Endodermal cell (in vitro differentiated cells): ENCODE data around the gene SFRP2. TPM values are rescaled to one million over a fixed set of nuclear protein-coding genes. Genes with fewer than 3 reads are reported as not detected.

Experiments used
- DNase-seq: peaks from one replicate; pipeline ENCODE4 v3.0.0-alpha.2; 2017
- H3K27ac ChIP-seq: 2 replicates; pipeline ENCODE4 v1.5.1; 2013; ENCODE audit warnings: mild to moderate bottlenecking, low read depth, low read length, moderate library complexity
- H3K27me3 ChIP-seq: 2 replicates; pipeline ENCODE4 v1.6.1; 2013; ENCODE audit warnings: mild to moderate bottlenecking, low read length, moderate library complexity; ENCODE audit not compliant: insufficient read depth, control insufficient read depth, poor library complexity, severe bottlenecking
- H3K36me3 ChIP-seq: 2 replicates; pipeline ENCODE4 v1.7.0; 2013; ENCODE audit warnings: mild to moderate bottlenecking, low read length, moderate library complexity; ENCODE audit not compliant: control insufficient read depth, insufficient read depth
- H3K4me1 ChIP-seq: one replicate; pipeline ENCODE4 v1.7.0; 2013; ENCODE audit warnings: low read length; ENCODE audit not compliant: control insufficient read depth, insufficient read depth
- H3K4me3 ChIP-seq: 2 replicates; pipeline ENCODE4 v1.5.1; 2013; ENCODE audit warnings: mild to moderate bottlenecking, low read length, moderate library complexity
- H3K9ac ChIP-seq: 2 replicates; pipeline ENCODE4 v1.6.1; 2013; ENCODE audit warnings: mild to moderate bottlenecking, low read length, moderate library complexity; ENCODE audit not compliant: poor library complexity, severe bottlenecking; ENCODE audit errors: extremely low read depth
- H3K9me3 ChIP-seq: 2 replicates; pipeline ENCODE4 v1.6.1; 2013; ENCODE audit warnings: mild to moderate bottlenecking, low read length, moderate library complexity; ENCODE audit not compliant: control insufficient read depth
- H3K27ac Mint-ChIP-seq: 2 replicates; pipeline ENCODE4 v1.8.0; 2020; ENCODE audit warnings: mixed read lengths
- H3K27me3 Mint-ChIP-seq: 2 replicates; pipeline ENCODE4 v1.8.0; 2021; ENCODE audit warnings: mild to moderate bottlenecking, mixed read lengths; ENCODE audit not compliant: insufficient read depth
- H3K36me3 Mint-ChIP-seq: 2 replicates; pipeline ENCODE4 v1.8.0; 2020; ENCODE audit warnings: low read depth, mixed read lengths
- H3K4me1 Mint-ChIP-seq: 2 replicates; pipeline ENCODE4 v1.8.0; 2020; ENCODE audit warnings: mixed read lengths
- H3K4me3 Mint-ChIP-seq: 2 replicates; pipeline ENCODE4 v1.8.0; 2020; ENCODE audit warnings: mild to moderate bottlenecking, moderate library complexity, mixed read lengths
- H3K9me3 Mint-ChIP-seq: 2 replicates; pipeline ENCODE4 v1.8.0; 2020; ENCODE audit warnings: mild to moderate bottlenecking, mixed read lengths
- WGBS, 2 experiments: methylation state at CpG; one replicate each; pipeline versions ENCODE4 v1.1.5 to v1.1.7; 2013; ENCODE audit warnings: missing lambda C conversion rate in 2 of 2, mixed read lengths in 1 of 2; ENCODE audit not compliant: insufficient coverage in 1 of 2, insufficient read length in 1 of 2; 5-methylcytosine and 5-hydroxymethylcytosine counted together
- total RNA-seq, 2 donors: library from RNA; stranded (reverse); fragmentation: NEBNext Ultra II Directional in 1 of 2; extraction: Animal tissue kit (Norgen Biotek cat#: 25700) in 1 of 2; gene quantifications; 2 replicates in 1 of 2; 3 replicates in 1 of 2; pipeline ENCODE4 v1.2.1, GENCODE V29; 2021
- TF ChIP-seq, protein P1 (sequence below): fragments of 200-600 bp; sonication (generic); conservative IDR thresholded peaks from 2 replicates; pipeline ENCODE4 v1.5.0; 2021; ENCODE audit warnings: antibody characterized with exemption, mild to moderate bottlenecking

Gene SFRP2
- total RNA-seq, 2 donors from 2014 or later: 5.3 to 69.1 TPM

DNA sequence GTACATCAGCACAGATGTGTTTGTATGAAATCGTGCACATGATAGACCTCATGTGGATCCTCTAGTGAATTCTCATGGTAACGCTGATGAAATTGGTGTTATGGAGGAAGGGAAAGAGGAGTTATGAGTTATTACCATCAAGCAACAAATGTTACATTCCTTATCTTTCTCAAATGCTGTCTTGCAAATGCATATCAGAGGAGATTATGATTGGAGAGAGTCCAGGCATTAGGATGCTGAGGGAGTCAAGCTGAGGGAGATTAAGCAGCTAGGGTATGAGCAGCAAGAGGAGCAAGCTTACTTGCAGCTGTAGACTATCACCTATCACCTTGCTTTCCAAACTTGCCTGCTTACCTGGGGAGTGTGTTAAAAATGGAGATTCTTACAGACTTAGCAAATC, 36.8 kb upstream of the SFRP2 start:
- Histone ChIP-seq H3K9me3 (peaks cover 9% of the 10 kb centered on the region), H3K4me3 (no peak overlapping the region), H3K27ac (no peak overlapping the region), H3K4me1 (no peaks in the 10 kb centered on the region), H3K36me3 (no peaks in the 10 kb centered on the region), H3K9ac (no peak overlapping the region), H3K27me3 (no peaks in the 10 kb centered on the region)
- TF ChIP-seq, protein P1, sequence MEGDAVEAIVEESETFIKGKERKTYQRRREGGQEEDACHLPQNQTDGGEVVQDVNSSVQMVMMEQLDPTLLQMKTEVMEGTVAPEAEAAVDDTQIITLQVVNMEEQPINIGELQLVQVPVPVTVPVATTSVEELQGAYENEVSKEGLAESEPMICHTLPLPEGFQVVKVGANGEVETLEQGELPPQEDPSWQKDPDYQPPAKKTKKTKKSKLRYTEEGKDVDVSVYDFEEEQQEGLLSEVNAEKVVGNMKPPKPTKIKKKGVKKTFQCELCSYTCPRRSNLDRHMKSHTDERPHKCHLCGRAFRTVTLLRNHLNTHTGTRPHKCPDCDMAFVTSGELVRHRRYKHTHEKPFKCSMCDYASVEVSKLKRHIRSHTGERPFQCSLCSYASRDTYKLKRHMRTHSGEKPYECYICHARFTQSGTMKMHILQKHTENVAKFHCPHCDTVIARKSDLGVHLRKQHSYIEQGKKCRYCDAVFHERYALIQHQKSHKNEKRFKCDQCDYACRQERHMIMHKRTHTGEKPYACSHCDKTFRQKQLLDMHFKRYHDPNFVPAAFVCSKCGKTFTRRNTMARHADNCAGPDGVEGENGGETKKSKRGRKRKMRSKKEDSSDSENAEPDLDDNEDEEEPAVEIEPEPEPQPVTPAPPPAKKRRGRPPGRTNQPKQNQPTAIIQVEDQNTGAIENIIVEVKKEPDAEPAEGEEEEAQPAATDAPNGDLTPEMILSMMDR: no peak
- H3K36me3 Mint-ChIP-seq: no peaks in the 10 kb centered on the region
- no peak for DNase-seq
- no peaks in the 10 kb centered on the region for H3K9me3 Mint-ChIP-seq
- H3K27me3 Mint-ChIP-seq: no peaks in the 10 kb centered on the region
- peaks cover 9% of the 10 kb centered on the region for H3K4me1 Mint-ChIP-seq
- no peak overlapping the region for H3K27ac Mint-ChIP-seq
- 100% methylated on average over 1 to 2 of the region's 2 CpGs for WGBS, 2 experiments
- H3K4me3 Mint-ChIP-seq: no peak overlapping the region

GRCh38 chr4:153825126-153825525, 36.2 kb upstream of the SFRP2 start:
- peaks cover 9% of the 10 kb centered on the region for H3K9me3 ChIP-seq
- Mint-ChIP-seq H3K4me1 (peaks cover 5% of the 10 kb centered on the region), H3K36me3 (no peaks in the 10 kb centered on the region), H3K9me3 (no peaks in the 10 kb centered on the region), H3K27ac (no peak overlapping the region), H3K27me3 (no peaks in the 10 kb centered on the region), H3K4me3 (no peak overlapping the region)
- H3K36me3 ChIP-seq: no peaks in the 10 kb centered on the region
- no peak overlapping the region for H3K27ac ChIP-seq
- no peak overlapping the region for H3K4me3 ChIP-seq
- no peak overlapping the region for H3K9ac ChIP-seq
- no peaks in the 10 kb centered on the region for H3K27me3 ChIP-seq
- no peaks in the 10 kb centered on the region for H3K4me1 ChIP-seq
- no peak for DNase-seq
- TF ChIP-seq, protein P1: no peak
- WGBS, 2 experiments: 84 to 93% methylated on average over 3 to 4 of the region's 4 CpGs

DNA sequence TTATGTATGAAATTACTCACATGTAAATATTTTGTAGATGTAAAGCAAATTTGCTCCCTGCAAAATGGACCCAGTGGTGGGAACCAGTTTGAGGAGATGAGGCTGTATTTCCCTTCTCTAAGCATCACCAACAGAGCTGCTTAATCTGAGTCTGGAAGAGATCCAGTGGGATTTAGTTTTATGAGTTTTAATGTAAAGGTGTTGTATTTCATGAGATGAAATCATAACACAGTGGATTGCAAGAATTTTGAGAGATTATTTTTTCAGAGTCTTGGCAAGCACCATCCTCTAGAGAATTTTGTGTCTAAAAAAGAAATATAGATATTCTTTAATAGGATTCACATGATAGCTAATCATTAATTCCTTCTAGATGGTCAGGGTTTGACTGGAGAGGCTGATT, 35.6 kb upstream of the SFRP2 start:
- Histone ChIP-seq H3K36me3 (no peaks in the 10 kb centered on the region), H3K4me1 (no peaks in the 10 kb centered on the region), H3K9me3 (peaks cover 7% of the 10 kb centered on the region), H3K27ac (no peak overlapping the region), H3K9ac (no peak overlapping the region), H3K27me3 (no peaks in the 10 kb centered on the region), H3K4me3 (no peak overlapping the region)
- Mint-ChIP-seq H3K4me3 (no peak overlapping the region), H3K36me3 (no peaks in the 10 kb centered on the region), H3K4me1 (peaks cover 5% of the 10 kb centered on the region), H3K27ac (no peak overlapping the region), H3K27me3 (no peaks in the 10 kb centered on the region), H3K9me3 (peaks cover 3% of the 10 kb centered on the region)
- TF ChIP-seq, protein P1: no peak
- no peak for DNase-seq
